ENCODE measurements around the gene GTPBP2.

GRCh38 chr6:43622541-43622940, 6.5 kb downstream of the GTPBP2 start:
- TF ChIP-seq CTCF (IDR thresholded peaks at IDR 0.05) (no peak), POLR2A (IDR thresholded peaks at IDR 0.05) (no peak)
